Left forelimb (tissue), 1 donor: ENCODE measurements around the gene ZNF282.

Source experiments
- DNase-seq: peaks from one replicate; pipeline ENCODE4 v3.0.0-alpha.2; 2018; ENCODE audit warnings: low spot score

The ZNF282 gene

DNA sequence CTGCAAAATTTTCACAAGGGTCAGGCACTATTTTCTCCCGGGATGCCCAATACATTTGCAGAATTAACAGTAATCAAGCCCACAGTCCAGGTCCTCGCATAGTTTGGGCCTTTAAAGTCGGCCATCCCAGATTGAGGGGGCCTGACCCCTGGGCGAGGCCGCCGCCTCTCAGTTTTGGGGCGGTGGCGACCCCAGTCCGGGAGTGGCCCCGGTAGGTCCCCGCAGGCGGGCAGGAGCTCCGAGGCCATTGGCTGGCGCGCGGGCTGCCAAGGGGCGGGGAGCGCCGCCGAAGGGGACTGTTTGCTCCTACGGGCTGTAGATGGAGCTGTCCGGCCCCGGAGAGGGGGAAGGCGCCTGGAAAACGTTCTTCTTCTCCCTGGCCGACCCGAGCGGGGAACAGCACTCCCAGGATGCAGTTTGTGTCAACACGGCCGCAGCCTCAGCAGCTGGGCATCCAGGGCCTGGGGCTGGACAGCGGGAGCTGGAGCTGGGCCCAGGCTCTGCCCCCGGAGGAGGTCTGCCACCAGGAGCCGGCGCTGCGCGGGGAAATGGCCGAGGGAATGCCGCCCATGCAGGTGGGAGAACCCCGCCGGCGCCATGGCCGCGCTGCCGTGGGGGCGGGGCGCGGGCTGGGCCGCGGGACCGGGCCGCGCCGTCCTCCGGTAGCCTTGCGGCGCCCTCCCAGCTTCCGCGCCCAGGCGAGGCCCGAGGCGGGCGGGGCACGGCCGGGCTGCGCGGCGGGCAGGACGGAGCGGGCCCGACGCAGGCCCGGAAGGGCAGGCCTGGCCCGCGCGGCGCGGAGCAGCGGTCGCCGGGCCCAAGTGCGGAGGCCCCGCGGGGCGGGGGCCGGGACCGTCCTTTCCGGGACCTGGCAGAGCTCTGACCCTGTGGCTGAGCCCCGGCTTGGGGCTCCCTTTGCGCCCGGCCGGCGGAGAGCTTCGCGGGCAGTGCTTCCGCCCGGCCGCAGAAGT lies at the start of gene ZNF282:
Gene ZNF282 (plus strand): TSS at position 367 of the 971 bp plus-strand sequence. CDS start 44 bp downstream, at position 411.
- DNase-seq: peak; percentile 93

DNA sequence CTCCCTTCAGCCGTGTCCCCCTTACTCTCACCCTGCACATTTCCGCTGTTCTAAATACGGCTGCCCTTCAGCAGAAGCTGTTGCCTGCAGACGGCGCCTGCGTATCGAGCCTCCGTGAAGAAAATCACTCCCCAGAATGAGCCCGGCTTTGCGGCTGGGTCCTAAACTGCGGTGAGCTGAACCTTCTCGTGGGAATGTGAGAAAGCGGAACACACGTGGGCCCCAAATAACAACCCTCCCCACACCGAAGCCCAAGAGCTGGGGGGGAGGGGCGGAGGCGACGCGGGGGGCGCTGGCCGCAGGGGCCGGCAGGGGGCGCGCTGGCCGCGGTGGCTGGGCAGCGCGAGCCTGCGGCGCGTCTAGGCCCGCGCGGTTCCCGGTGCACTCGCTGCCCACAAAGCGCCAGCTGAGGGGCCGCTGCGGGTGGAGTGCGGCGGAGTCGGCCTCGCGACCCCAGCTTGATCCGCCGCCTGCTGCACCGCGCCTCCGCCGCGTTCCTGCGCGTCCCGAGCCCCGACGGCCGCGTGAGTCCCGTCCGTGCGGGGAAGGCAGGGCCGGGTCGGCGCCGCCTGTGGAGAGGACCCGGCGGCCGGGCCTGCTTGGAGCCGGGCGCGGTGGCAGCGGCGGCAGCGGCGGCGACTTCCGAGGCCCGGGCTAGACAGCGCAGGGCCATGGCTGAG lies 48.1 kb upstream of the ZNF282 start, which contains the start of gene ZNF398:
Gene ZNF398 (plus strand): TSS at position 382 of the 680 bp plus-strand sequence. CDS start 290 bp downstream, at position 672.
- DNase-seq: peak; percentile 93

DNA sequence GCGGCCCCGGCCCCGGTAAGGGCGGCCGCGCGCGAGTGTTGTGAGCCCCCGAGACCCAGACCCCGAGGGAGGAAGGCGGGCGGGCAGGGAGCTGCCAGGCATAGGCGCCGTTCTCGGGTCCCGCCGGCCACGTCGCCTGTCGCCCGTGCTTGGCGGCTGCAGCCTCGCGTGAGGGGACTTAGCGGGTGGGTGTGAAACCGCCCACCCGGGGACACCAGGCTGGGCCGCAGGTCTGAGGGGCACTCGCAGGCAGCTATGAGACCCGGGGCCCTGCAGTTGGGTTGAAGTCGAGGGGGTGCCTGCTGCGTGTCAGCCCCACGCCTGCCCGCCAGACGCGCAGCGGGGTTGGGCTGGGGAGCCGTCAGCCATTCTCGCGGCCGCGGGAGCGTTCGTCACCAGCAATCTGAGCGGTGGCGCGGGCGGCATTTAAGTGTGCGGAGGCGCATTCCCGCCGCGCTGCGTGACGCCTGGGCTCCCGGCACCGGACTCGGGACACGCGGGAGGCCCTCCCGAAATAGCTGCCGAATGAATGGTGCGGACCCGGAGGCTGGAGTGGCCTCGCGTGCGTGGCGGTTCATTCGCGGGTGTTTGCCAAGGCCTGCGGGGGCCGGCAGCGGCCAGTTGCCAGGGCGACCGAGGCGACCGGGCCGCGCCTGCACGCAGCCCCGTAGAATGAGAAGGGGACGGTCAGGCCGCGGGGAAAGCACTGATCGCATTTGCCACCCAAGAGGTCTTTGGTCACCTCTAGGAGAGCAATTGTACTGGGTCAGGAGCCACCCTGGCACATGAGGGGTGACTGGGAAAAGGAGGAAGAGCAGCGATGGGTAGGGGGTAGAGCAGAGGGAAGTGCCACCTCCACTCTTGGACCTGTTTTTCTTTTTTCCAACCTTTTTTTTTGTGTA lies 47.3 kb upstream of the ZNF282 start:
- DNase-seq: peak; percentile 71

DNA sequence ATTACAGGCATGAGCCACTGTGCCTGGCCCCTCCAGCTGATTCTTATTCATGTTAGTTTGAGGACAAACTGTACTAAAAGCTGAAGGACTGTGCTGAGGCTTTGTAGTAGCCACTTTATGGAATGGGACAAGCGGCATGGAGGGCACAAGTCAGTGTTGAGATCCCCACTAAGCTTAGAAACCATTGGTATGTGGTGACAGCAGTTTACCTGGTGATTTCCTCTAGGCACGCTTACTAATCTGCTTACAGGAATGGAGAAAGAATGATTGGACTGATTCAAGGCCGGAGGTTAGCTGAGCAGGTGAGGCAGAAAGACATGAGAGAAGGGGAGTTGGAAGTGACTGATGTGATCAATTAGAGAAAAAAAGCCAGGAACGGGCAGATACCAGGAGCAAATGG lies 44.4 kb upstream of the ZNF282 start:
- DNase-seq: no peak

DNA sequence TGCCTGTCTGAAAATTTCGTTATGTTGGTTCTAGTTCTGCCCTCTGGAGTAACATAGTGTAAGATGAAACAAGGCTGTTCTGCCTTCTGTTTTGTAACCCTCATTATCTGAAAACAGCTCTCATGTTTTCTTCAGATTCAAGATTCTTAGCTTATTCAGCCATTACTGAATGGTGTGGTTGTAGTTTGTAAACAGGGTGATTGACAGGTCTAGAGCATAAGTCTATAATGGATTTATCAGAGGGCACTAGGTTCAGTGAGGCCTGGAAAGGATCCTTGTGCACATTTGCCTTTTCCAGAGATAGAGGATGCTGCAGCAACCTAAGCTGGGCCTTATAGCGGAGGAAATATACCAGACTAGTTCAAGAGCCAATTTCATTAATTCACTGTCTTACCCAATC lies 42.0 kb upstream of the ZNF282 start:
- no peak for DNase-seq

DNA sequence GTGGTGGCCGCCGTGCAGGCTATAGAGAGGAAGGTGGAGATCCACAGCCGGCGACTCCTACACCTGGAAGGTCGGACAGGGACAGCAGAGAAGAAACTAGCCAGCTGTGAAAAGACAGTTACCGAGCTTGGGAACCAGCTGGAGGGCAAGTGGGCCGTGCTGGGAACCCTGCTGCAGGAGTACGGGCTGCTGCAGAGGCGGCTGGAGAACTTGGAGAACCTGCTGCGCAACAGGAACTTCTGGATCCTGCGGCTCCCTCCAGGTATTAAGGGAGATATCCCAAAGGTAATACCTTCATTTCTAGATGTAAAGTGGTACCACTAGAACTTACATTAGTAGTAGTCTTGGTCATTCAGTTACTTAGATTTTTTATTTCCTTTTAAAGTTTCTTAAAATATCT lies 41.3 kb upstream of the ZNF282 start:
- DNase-seq: no peak

DNA sequence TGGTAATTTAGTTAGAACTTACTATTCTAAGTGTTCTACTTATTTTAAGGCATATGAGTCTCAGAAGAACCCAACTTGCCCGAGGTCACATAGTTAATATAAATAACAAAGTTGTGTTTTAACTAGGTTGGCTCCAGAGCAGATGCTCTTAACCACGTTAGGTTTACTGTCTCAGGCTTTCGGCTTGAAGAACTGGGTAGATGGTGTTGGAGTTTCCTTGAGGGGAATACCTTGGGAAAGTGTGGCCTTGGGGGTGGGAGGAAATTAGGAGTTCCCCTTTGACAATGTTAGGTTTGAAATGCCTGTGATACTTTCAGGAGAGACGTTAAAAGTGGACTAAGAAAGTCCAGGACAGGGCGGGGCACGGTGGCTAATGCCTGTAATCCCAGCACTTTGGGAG lies 38.4 kb upstream of the ZNF282 start:
- no peak for DNase-seq

DNA sequence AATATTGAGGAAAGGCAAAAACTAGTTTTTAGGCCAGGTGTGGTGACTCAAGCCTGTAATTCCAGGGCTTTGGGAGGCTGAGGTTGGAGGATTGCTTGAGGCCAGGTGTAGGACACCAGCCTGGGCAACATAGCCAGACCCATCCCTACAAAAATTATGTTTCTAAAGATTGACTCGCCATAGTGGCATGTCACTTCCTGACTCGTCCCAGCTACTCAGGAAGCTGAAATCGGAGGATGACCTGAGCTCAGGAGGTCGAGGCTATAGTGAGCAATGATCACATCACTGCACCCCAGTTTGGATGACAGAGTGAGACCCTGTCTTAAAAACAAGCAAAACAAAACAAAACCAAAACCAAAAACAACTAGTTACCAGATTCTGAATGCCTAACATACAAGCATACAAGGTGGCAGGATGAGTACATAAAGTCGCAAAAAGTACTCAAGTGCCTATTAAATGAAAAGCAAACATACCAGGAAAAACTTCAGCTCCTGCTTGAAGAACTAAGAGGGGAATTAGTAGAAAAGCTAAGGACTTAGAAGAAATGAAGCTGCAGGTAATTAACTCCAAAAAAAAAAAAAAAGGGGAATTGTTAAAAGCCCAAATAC lies 34.0 kb upstream of the ZNF282 start:
- DNase-seq: no peak

DNA sequence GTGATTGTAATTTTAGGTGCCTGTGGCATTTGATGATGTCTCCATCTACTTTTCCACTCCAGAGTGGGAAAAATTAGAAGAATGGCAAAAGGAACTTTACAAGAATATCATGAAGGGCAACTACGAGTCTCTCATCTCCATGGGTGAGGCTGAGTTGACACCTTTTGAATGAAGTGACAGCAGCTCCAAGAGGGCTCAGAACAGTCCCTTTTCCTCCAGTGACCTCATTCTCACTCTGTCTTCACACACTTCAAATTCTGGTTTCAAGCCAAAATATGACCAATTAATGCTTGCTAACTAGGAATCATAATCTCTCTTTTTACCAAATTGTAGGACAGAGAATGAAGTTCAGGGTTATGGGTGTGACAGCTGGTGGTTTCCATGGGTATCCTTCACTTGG lies 29.2 kb upstream of the ZNF282 start:
- DNase-seq: no peak

DNA sequence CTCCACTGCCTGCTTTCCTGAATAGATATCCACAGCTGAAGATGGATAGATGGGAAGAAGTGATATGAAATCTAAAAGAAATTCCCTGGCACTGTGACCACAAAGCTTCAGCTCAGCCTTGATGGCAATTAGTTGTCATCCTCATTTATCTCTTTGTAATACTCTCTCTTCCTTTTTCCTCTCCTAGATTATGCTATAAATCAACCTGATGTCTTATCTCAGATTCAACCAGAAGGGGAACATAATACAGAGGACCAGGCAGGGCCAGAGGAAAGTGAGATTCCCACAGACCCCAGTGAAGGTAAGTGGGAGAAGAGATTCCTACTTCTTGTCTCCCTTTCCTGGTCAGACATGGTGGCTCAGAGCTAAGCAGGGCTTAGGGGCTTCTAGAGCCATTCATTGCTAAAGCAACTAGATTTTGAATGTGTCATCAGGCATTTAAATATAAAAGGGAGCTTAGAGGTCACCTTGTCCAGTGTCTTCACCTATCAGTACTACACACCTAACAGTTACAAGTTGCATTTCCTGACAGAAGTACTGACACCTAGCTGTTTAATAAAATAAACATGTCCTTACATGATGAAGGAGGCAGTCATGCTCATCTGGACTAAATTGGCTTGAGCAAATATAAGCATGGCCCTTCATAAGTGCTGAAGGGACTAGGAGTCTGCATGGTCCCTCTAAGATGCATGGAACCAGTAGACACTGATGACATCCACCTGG lies 28.6 kb upstream of the ZNF282 start:
- DNase-seq: no peak

DNA sequence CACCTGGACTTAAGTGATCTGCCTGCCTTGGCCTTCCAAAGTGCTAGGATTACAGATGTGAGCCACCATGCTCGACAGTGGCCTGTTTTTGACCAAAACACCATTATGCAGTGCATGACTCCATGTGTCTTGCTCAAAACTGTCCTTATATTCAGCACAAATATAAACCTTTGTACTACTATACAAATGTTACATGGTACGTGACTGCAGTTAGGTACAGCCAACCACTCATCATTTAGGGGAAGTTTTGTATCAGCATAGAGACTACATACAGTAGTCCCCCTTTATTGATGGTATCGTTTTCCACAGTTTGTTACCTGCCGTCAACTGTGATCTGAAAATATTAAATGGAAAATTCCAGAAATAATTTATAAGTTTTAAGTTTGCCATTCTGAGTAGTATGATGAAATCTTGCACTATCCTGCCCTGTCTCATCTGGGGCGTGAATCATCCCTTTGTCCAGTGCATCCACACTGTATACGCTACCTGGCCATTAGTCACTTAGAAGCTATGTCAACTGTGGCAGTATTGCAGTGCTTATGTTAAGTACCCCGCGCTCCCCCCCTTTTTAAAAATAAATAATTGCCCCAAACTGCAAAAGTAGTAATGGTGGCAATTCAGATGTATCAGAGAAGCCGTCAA lies 23.3 kb upstream of the ZNF282 start:
- no peak for DNase-seq

DNA sequence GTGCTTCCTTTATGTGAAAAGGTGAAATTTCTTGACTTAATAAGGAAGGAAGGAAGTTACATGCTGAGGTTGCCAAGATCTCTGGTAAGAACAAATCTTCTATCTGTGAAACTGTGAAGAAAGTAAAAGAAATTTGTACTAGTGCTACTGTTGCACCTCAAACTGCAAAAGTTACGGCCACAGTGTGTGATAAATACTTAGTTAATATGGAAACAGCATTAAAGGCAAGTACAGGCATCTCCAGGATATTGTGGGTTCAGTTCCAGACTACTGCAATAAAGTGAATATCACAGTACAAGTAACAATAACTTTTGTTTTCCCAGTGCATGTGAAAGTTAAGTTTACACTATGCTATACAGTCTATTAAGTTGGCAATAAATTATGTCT lies 22.8 kb upstream of the ZNF282 start:
- no peak for DNase-seq

DNA sequence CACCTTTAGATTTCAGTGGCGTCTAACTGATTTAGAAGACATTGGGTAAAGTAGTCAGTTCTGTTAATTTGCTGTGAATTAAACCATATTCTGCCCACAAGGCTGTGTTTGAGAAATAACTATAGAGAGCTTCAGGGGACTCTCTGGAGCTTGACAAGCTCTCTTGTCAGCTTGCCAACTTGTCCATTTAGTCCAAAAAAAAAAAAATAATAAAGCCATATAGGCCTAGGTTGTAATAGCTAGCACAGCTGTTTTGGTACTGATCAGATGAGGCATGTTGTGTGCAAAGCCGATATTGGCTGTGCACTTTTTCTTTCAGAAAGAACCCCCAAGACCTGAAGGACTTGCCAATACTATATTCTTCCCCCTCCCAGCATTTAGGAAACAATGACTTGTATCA lies 20.2 kb upstream of the ZNF282 start:
- DNase-seq: no peak

DNA sequence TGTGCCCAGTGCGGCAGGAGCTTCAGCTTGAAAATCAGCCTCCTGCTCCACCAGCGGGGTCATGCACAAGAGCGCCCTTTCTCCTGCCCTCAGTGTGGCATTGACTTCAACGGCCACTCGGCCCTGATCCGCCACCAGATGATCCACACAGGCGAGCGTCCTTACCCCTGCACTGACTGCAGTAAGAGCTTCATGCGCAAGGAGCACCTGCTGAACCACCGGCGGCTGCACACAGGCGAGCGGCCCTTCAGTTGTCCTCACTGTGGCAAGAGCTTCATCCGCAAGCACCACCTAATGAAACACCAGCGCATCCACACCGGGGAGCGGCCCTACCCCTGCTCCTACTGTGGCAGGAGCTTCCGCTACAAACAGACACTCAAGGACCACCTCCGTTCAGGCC lies 16.1 kb upstream of the ZNF282 start:
- no peak for DNase-seq

DNA sequence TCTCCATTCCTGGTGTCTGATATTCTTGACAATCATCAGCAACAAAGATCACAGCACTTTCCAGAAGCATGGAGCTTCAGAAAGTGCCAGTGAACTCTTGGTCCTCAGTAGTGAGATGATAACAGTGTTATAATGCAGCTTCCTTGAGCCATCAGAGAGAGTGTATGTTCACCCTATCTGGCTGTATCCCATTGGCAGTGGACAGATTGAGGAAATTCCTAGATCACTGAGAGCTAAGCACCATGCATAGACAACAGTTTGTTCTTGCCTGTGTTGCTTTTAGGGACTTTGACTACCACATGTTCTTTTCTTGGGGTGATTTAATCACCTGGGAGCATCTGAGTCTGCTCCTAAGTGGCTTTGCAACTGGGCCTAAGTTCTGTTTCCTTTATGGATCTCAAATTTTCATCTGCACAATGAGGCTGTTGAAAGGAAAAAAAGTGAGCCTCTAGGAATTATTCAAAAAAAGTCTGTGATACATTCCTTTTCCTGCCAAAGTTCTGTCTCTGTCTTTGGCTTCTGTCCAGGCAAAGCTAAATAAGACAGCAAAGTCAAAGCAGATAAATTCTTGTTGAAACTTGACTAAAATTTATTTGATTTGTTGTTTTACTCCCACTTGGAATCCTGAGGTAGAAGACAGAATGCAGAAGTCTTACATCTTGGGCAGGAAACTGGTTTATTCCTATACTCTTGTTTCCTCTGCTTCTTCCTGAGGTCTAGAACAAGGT lies 14.5 kb upstream of the ZNF282 start:
- no peak for DNase-seq

DNA sequence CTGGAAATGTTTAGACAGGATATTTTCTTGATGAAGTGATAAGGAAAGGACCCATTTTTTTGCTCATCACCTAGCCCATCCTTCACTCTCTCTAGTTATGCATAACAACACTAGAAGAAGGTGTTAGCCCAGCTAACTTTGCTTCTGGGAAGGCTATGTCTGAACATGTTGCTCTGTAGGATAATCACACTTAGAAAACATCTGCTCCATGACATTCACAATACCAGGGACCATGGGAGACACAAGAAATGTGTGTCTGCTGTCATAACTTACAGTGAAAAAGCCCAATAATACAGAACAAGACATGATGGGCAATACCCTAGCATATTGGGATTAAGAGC lies 13.9 kb upstream of the ZNF282 start:
- no peak for DNase-seq

DNA sequence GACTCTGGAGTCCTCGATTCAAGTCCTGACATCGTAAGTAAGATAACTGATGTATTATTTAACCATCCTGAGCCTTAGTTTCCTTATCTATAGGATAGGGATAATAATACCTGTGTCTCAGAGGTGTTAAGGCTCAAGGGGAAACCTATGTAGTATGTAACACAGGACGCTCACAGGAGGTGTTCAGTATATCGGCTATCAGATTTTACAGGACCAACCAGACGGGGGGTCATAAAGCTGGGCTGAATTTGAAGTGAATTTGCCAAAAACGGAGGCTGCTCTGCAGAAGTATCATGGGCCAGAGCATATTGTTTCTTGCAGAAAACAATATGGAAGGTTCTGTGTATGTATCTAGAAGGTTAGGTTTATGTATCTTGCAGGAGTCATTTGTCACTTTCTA lies 11.1 kb upstream of the ZNF282 start:
- no peak for DNase-seq

DNA sequence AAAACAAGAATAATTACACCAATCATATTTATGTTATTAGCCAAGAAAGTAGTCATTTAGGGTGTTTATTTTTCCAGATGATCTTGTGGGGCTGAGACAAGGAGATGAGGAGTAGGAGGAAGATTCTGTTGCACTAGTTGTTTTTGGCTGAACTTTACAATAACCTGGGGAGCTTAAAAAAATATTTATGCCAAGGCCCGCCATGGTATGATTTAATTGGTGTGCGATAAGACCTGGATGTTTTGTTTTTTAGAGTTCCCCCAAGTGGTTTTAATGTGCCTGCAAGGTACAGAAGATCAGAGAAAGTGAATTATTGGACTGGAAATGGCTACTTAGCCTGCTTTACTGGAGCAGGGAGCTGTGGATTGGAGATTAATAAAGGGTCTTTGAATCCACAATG lies 7.1 kb upstream of the ZNF282 start:
- DNase-seq: no peak

DNA sequence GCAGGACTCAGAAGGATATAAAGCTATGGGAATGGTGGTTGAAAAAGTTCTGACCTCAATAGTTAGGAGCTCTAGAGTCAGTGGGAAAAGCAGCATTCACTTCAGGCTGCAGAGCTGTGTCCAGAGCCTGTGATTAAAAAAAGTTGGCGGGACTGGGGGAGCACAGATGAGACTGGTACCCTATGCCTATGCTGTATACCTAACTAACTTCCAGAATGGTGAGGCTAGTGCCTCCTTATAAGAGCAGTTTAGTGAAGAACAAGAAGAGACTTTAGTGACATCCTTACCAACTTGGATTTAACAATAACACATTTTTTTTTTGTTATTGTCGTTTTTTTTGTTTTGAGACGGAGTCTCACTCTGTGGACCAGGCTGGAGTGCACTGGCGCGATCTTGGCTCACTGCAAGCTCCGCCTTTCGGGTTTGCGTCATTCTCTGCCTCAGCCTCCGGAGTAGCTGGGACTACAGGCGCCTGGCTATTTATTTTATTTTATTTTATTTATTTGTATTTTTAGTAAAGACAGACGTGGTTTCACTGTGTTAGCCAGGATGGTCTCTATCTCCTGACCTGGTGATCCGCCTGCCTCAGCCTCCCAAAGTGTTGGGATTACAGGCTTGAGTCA lies 6.6 kb upstream of the ZNF282 start:
- no peak for DNase-seq

DNA sequence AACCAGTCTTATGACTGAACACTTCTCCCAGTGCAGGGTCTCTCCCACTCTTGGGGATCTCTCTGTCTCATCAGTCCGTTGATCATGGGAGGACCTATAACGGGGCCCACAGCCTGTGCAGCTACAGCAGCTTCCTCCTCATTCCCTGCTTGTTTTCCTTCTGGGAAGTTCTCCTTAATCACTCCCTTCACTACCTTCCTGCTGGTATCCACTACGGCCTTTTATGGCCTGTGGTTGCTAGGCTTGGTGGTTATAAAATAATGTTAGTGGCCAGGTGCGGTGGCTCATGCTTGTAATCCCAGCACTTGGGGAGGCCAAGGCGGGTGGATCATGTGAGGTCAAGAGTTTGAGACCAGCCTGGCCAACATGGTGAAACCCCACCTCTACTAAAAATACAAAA lies 3.5 kb upstream of the ZNF282 start:
- DNase-seq: no peak
